Panc1 (cell line): ENCODE data around the gene FILIP1. TPM values are rescaled to one million over a fixed set of nuclear protein-coding genes. Genes with fewer than 3 reads are reported as not detected.
A peak's percentile ranks its signal among the peaks of the same experiment; 100 is the strongest.

Experiments used
- ATAC-seq: fragments of 200-7000 bp; cut with Tn5 transposase; 2 replicates; pipeline ENCODE4 v1.9.1; 2020; ENCODE audit warnings: mild to moderate bottlenecking, moderate library complexity
- BruUV-seq: library from RNA; stranded (reverse); fragments of 400-500 nt; replicated peaks from 2 replicates; lab custom pipeline; 2021; lab: Mats Ljungman, UMichigan
- CTCF ChIA-PET: fragments of 300-600 bp; sonication (Branson Sonifier 250); formaldehyde crosslinking; loops from one replicate; lab custom pipeline; 2022; ENCODE audit warnings: antibody characterized with exemption; lab: Charles Lee
- POLR2A ChIA-PET: fragments of 300-600 bp; sonication (Branson Sonifier 250); formaldehyde crosslinking; loops from one replicate; lab custom pipeline; 2022; ENCODE audit warnings: antibody characterized with exemption; lab: Charles Lee
- DNase-seq: peaks from one replicate; pipeline ENCODE4 v3.0.0-alpha.2; 2010; ENCODE audit warnings: low read depth, low spot score
- H3K27ac ChIP-seq: 2 replicates; pipeline ENCODE4 v1.5.1; 2011; ENCODE audit warnings: mild to moderate bottlenecking, low read length, inconsistent platforms
- H3K27me3 ChIP-seq: fragments of 200-500 bp; sonication (Bioruptor generic); 2 replicates; pipeline ENCODE4 v1.6.0; 2014; ENCODE audit warnings: low read length, inconsistent platforms; ENCODE audit not compliant: control insufficient read depth, insufficient read depth
- H3K36me3 ChIP-seq: fragments of 200-500 bp; sonication (Bioruptor generic); 2 replicates; pipeline ENCODE4 v1.5.1; 2014; ENCODE audit warnings: inconsistent platforms, mild to moderate bottlenecking, low read length, moderate library complexity; ENCODE audit not compliant: control insufficient read depth, insufficient read depth
- H3K4me1 ChIP-seq: 2 replicates; pipeline ENCODE4 v1.5.1; 2011; ENCODE audit warnings: inconsistent platforms, mild to moderate bottlenecking, low read length, moderate library complexity; ENCODE audit not compliant: control insufficient read depth, insufficient read depth
- H3K4me3 ChIP-seq, 2 experiments: 2 replicates each; pipeline ENCODE4 v1.5.1; 2011 to 2012; ENCODE audit warnings: low read depth in 2 of 2, low read length in 2 of 2, mild to moderate bottlenecking in 2 of 2, inconsistent platforms in 1 of 2, moderate library complexity in 1 of 2
- H3K9me3 ChIP-seq: fragments of 200-500 bp; sonication (Bioruptor generic); 2 replicates; pipeline ENCODE4 v1.5.1; 2014; ENCODE audit warnings: low read depth, mild to moderate bottlenecking, inconsistent platforms, low read length, moderate library complexity; ENCODE audit not compliant: control insufficient read depth, insufficient read depth
- CTCF ChIP-seq: fragments of 450-650 bp; IDR thresholded peaks from 2 replicates; pipeline ENCODE4 v1.5.1; 2017; ENCODE audit warnings: mild to moderate bottlenecking
- POLR2AphosphoS5 ChIP-seq: IDR thresholded peaks from 2 replicates; pipeline ENCODE4 v1.6.1; 2012; ENCODE audit warnings: mild to moderate bottlenecking, low read depth, low read length, moderate library complexity
- REST ChIP-seq, 2 experiments: IDR thresholded peaks; 2 replicates each; pipeline ENCODE4 v1.6.1; 2011 to 2012; ENCODE audit warnings: low read depth in 2 of 2, control low read depth in 1 of 2, low read length in 1 of 2, mild to moderate bottlenecking in 1 of 2, moderate library complexity in 1 of 2; ENCODE audit not compliant: insufficient read depth in 1 of 2
- SIN3A ChIP-seq: IDR thresholded peaks from 2 replicates; pipeline ENCODE4 v1.6.1; 2012; ENCODE audit warnings: low read depth, mild to moderate bottlenecking, low read length, moderate library complexity, borderline replicate concordance; ENCODE audit not compliant: insufficient read depth
- TCF7L2 ChIP-seq: IDR thresholded peaks from 2 replicates; pipeline ENCODE4 v1.6.1; 2011; ENCODE audit warnings: mild to moderate bottlenecking, low read depth, low read length, inconsistent platforms
- in situ Hi-C: cut with HindIII; loops from 2 replicates; pipeline ENCODE4 v1.10.0; 2016; ENCODE audit warnings: low sequenced_read_pairs, low pct_unique_long_range_greater_than_20kb
- intact Hi-C: fragments of 100-400 bp; cut with micrococcal nuclease; formaldehyde crosslinking; loops from one replicate; pipeline ENCODE4 v1.10.0; 2022; ENCODE audit not compliant: unreplicated experiment
- total RNA-seq: library from RNA; stranded (reverse); gene quantifications from one replicate; pipeline ENCODE4 v1.2.1, GENCODE V29; 2021; ENCODE audit not compliant: unreplicated experiment

Gene FILIP1
- total RNA-seq, 1 experiment from 2014 or later = 0.26 TPM

GRCh38 chr6:75284632-75285282 lies 208.8 kb downstream of the FILIP1 start, which contains the start of gene TMEM30A:
Gene TMEM30A (minus strand): TSS chr6:75284792. CDS start chr6:75284638, 154 bp downstream.
- ChIA-PET CTCF (no interaction called here), POLR2A (no interaction called here)
- no peaks in the 10 kb centered on the region for H3K9me3 ChIP-seq
- no TSS peak for BruUV-seq
- peak; percentile 71; the same call in 1 of the 2 replicates for TF ChIP-seq TCF7L2
- TF ChIP-seq CTCF = no peak
- no peak; the same call in 1 of the 2 replicates for TF ChIP-seq SIN3A
- peak; percentile 93 for TF ChIP-seq POLR2AphosphoS5
- peak in 1 of 2 experiments; percentile 33; a peak in 1 of 4 replicates for TF ChIP-seq REST (IDR thresholded peaks at IDR 0.05; ENCODE audit: insufficient read depth in 1 of 2, low read depth in 2 of 2, low read length in 1 of 2)
- in situ Hi-C loops (no loop called here), intact Hi-C loops (no loop called here)
- no peaks in the 10 kb centered on the region for H3K27me3 ChIP-seq
- ATAC-seq (peak; percentile 99), DNase-seq (peak; percentile 95)
- peaks cover 26% of the 10 kb centered on the region for H3K4me1 ChIP-seq
- H3K36me3 ChIP-seq = no peaks in the 10 kb centered on the region; the same call in none of the 2 replicates
- H3K27ac ChIP-seq = peak within 1 kb of the TSS; percentile 89
- peak within 1 kb of the TSS; percentile 94 for H3K4me3 ChIP-seq

- ChIA-PET CTCF (no interaction called here), POLR2A (no interaction called here)
- Histone ChIP-seq H3K36me3 (no peaks in the 10 kb centered on the region; the same call in none of the 2 replicates), H3K27me3 (no peaks in the 10 kb centered on the region), H3K9me3 (no peaks in the 10 kb centered on the region), H3K27ac (peak overlapping the region; percentile 85), H3K4me3 (peak overlapping the region; percentile 94), H3K4me1 (peaks cover 29% of the 10 kb centered on the region)
- DNase-seq (no peak), ATAC-seq (peak; percentile 63)
- TF ChIP-seq CTCF (no peak), POLR2AphosphoS5 (no peak), TCF7L2 (no peak), SIN3A (no peak; the same call in 1 of the 2 replicates), REST (IDR thresholded peaks at IDR 0.05; ENCODE audit: insufficient read depth in 1 of 2, low read depth in 2 of 2, low read length in 1 of 2) (no peak)
- in situ Hi-C loops (no loop called here), intact Hi-C loops (no loop called here)
- no TSS peak for BruUV-seq
These were observed 209.5 kb downstream of the FILIP1 start for GRCh38 chr6:75283907-75284631.
